Heart right ventricle (tissue), 16 donors: ENCODE measurements around the gene IFT81. TPM values are rescaled to one million over a fixed set of nuclear protein-coding genes. Genes with fewer than 3 reads are reported as not detected.
"Not testable (repeated sequence)": the region's sequence is repeated elsewhere in the genome, so short reads cannot be mapped to it uniquely, and the experiment has no call there.

Experiments
- ATAC-seq, 8 donors: fragments of 200-7000 bp; cut with Tn5 transposase; one replicate each; pipeline ENCODE4 v1.9.1; 2020; ENCODE audit warnings: mild to moderate bottlenecking in 8 of 8, moderate library complexity in 8 of 8, moderate number of reproducible peaks in 1 of 8
- DNase-seq, 2 donors: peaks; one replicate each; pipeline ENCODE4 v3.0.0-alpha.2; 2020
- H3K27ac ChIP-seq, 10 donors: fragments of 200-600 bp; sonication (generic) in 2 of 10; one replicate each; pipeline versions ENCODE4 v1.5.0 to v1.8.0; 2020 to 2022; ENCODE audit warnings: mild to moderate bottlenecking in 3 of 10
- H3K27me3 ChIP-seq, 7 donors: fragments of 200-600 bp; one replicate each; pipeline ENCODE4 v1.8.0; 2021 to 2022; ENCODE audit warnings: mild to moderate bottlenecking in 2 of 7
- H3K36me3 ChIP-seq, 9 donors: fragments of 200-600 bp; sonication (generic) in 1 of 9; one replicate each; pipeline versions ENCODE4 v1.5.0 to v1.8.0; 2020 to 2022; ENCODE audit warnings: mild to moderate bottlenecking in 2 of 9
- H3K4me1 ChIP-seq, 9 donors: fragments of 200-600 bp; sonication (generic) in 1 of 9; one replicate each; pipeline versions ENCODE4 v1.5.0 to v1.8.0; 2020 to 2022; ENCODE audit warnings: mild to moderate bottlenecking in 4 of 9
- H3K4me3 ChIP-seq, 10 donors: fragments of 200-600 bp; sonication (generic) in 2 of 10; one replicate each; pipeline versions ENCODE4 v1.5.0 to v1.8.0; 2020 to 2022; ENCODE audit warnings: mild to moderate bottlenecking in 7 of 10, moderate library complexity in 2 of 10
- H3K9me3 ChIP-seq, 11 donors: fragments of 200-600 bp in 10 of 11; sonication (generic) in 2 of 11; one replicate each; pipeline versions ENCODE4 v1.5.0 to v1.8.0; 2013 to 2022; ENCODE audit warnings: mild to moderate bottlenecking in 2 of 11, control low read depth in 1 of 11, moderate library complexity in 1 of 11
- CTCF ChIP-seq, 9 donors: fragments of 200-600 bp; sonication (generic) in 2 of 9; IDR thresholded peaks; one replicate each; pipeline versions ENCODE4 v1.5.0 to v1.8.0; 2021 to 2022; ENCODE audit warnings: antibody characterized with exemption in 9 of 9, mild to moderate bottlenecking in 5 of 9, moderate library complexity in 1 of 9
- WGBS, 2 donors: extraction: QIAGEN DNeasy Blood & Tissue Kit; methylation state at CpG; one replicate each; pipeline ENCODE4 v1.1.7; 2013; ENCODE audit warnings: inconsistent platforms in 1 of 2; 5-methylcytosine and 5-hydroxymethylcytosine counted together
- intact Hi-C, 10 donors: fragments of 100-400 bp; cut with DNase I; formaldehyde crosslinking; loops; one replicate each; pipeline versions ENCODE4 v1.11.1 to v1.14.2; 2022
- polyA plus RNA-seq, 2 donors: library from polyadenylated mRNA; stranded (reverse); fragments of 200-250 nt; gene quantifications; one replicate each; pipeline ENCODE4 v1.2.3, GENCODE V29; 2013
- total RNA-seq, 10 donors: library from RNA; stranded (reverse); fragmentation: NEBNext Ultra II Directional in 3 of 10; extraction: Animal tissue kit (Norgen Biotek cat#: 25700) in 3 of 10; gene quantifications; one replicate each; pipeline versions ENCODE4 v1.2.1 to v1.2.4, GENCODE V29; 2021 to 2023
- donor health status: Arrhythmogenic right ventricular cardiomyopathy.
- donor health status: ischemic (EF 13 %, LVEDD 7.1; RV severe dilation, severe dysfunction).
- donor health status: healthy with polysubstance abuse.
- donor health status: DM: no; HTN: yes; CAD: no.
- donor health status: DM: no; HTN: no; CAD: no.
- donor health status: ischemic (EF 25% LVEDD 6.9; RV normal size, moderate dysfunction).
- donor health status: ischemic (EF 25% LVEDD 5.7; RV mildly dilated, moderate dysfunction).
- donor health status: healthy.
- donor health status: DM: yes; HTN: yes; CAD: no.
- donor health status: Ischemic cardiomyopathy.
- donor health status: ischemic (EF 35%, LVEDD 5.7; RV mildly dilated, moderate dysfunction).
- donor health status: nonischemic (EF 11% LVEDD 7.7; RV severe dilation, severe dysfunction).
- donor health status: DM: yes; HTN: yes; CAD: no.
- donor health status: PGD.
- donor health status: ischemic (EF 29% LVEDD 5.4; RV normal size, mild dysfunction).
- donor health status: nonischemic (EF 23%, LVEDD 6.1; RV moderate dilation, normal function).

Gene IFT81
- total and polyA plus RNA-seq, 12 donors = 5.1 to 11.7 (median 8.3) TPM

GRCh38 chr12:110079477-110080400, 44.4 kb upstream of the IFT81 start:
- no peaks in the 10 kb centered on the region for H3K27me3 ChIP-seq
- no peak for TF ChIP-seq CTCF (IDR thresholded peaks at IDR 0.05)
- H3K27ac ChIP-seq = peak overlapping the region in 7 of 10 donors; percentile 17 to 83 (median 35)
- intact Hi-C loops = no loop called here
- peak; percentile 32 to 49 for DNase-seq
- H3K36me3 ChIP-seq = no peaks in the 10 kb centered on the region
- H3K9me3 ChIP-seq = no peaks in the 10 kb centered on the region
- WGBS, 2 donors = 70 to 76% methylated on average over 24 of the region's 24 CpGs
- H3K4me1 ChIP-seq = peaks cover 0 to 16% (median 0%) of the 10 kb centered on the region in 9 donors
- H3K4me3 ChIP-seq = peak overlapping the region in 3 of 10 donors; percentile 4 to 32 (median 22)
- peak; percentile 53 to 81 (median 77) for ATAC-seq

DNA sequence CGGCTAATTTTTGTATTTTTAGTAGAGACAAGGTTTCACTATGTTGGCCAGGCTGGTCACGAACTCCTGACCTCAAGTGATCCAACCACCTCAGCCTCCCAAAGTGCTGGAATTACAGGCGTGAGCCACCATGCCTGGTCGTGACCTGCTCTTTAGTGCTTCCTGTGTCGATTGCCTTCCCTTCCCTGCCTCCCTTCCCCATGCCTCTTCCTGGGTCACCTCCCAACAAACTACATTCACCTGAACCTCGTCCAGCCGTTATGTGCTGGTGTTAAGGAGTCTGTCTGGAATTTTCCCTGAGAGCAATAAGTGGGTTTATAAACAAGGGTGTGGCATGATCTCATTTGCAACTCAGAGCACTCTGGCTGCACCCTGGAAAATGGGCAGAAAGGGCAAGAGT, 43.7 kb upstream of the IFT81 start:
- 84 to 94% methylated on average over 7 of the region's 7 CpGs for WGBS, 2 donors
- H3K27ac ChIP-seq = peak overlapping the region in 1 of 10 donors; percentile 83
- ATAC-seq = no peak

DNA sequence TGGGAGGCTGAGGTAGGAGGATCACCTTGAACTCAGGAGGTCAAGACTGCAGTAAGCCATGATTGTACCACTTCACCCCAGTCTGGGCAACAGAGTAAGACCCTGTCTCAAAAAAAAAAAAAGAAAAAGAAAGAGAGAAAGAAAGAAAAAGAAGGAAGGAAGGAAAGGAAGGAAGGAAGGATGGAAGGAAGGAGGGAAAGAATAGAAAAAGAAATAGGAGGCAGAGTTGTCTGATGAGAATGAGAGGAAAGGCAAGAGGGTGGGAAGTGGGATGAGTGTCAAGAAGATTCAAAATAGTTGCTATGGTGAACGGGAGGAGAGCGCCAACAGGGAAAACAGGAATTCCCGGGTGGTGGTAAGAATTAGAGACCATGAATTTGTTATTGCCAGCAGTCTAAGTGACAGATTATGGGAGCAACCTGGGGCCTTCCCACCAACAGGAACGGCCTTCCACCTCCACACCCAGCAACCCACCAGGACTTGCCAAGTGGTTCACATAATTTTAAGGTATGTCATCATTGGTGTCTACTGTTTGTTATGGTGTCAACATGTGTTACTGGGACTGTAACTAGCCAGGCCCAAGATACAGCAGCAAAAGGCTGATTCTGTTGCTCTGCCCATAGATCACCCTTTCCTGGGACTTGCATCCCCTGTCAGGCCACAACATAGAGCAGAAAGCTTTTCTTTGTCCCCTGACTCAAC, 39.7 kb upstream of the IFT81 start:
- Histone ChIP-seq H3K9me3 (no peaks in the 10 kb centered on the region), H3K27me3 (peaks cover 0 to 4% (median 0%) of the 10 kb centered on the region in 7 donors), H3K4me1 (peaks cover 0 to 24% (median 0%) of the 10 kb centered on the region in 9 donors), H3K27ac (no peak overlapping the region), H3K36me3 (no peaks in the 10 kb centered on the region), H3K4me3 (no peak overlapping the region)
- DNase-seq (no peak), ATAC-seq (peak in 1 of 8 donors; percentile 12)
- intact Hi-C loops = no loop called here
- WGBS, 2 donors = 69 to 81% methylated on average over 4 of the region's 4 CpGs
- TF ChIP-seq CTCF (IDR thresholded peaks at IDR 0.05) = no peak

More for the DNA sequence above, 43.7 kb upstream of the IFT81 start:
- no peak for TF ChIP-seq CTCF (IDR thresholded peaks at IDR 0.05)
- Histone ChIP-seq H3K4me3 (no peak overlapping the region), H3K9me3 (no peaks in the 10 kb centered on the region), H3K27me3 (no peaks in the 10 kb centered on the region), H3K4me1 (peaks cover 0 to 16% (median 0%) of the 10 kb centered on the region in 9 donors), H3K36me3 (no peaks in the 10 kb centered on the region)
- DNase-seq = no peak
- intact Hi-C loops = no loop called here

DNA sequence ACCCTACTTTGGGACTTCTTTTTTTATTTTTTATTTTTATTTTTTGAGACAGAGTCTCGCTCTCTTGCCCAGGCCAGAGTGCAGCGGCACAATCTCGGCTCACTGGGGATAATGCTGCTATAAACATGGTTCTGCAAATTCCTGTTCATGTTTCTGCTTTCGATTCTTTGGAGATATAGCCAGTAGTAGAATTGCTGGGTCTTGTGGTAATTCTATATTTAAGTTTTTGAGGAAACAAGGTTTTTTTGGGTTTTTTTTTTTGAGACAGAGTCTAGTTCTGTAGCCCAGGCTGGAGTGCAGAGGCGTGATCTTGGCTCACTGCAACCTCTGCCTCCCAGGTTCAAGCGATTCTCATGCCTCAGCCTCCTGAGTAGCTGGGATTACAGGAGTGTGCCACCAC, 35.9 kb upstream of the IFT81 start:
- H3K4me3 ChIP-seq, H3K36me3 ChIP-seq, H3K9me3 ChIP-seq, DNase-seq, H3K27me3 ChIP-seq, intact Hi-C loops: not testable (repeated sequence)
- ATAC-seq = peak in 5 of 8 donors; percentile 48 to 61 (median 59)
- peaks cover 0 to 19% (median 0%) of the 10 kb centered on the region in 9 donors for H3K4me1 ChIP-seq
- H3K27ac ChIP-seq = peak overlapping the region in 1 of 10 donors; percentile 68
- 87 to 89% methylated on average over 6 of the region's 6 CpGs for WGBS, 2 donors
